ENCODE measurements around the gene PAMR1.

PAMR1 gene

GRCh38 chr11:35414776-35415175 is 110.6 kb downstream of the PAMR1 start:
- H4K20me1 ChIP-seq (ENCODE audit: insufficient read depth, low read length, poor library complexity, severe bottlenecking) = no peaks in the 10 kb centered on the region
- H3K9me2 ChIP-seq (replicated peaks; ENCODE audit: low read depth, low read length) = no peaks in the 10 kb centered on the region
- H3K9me3 ChIP-seq (ENCODE audit: insufficient read depth, low read depth, low read length) = no peaks in the 10 kb centered on the region
- no peaks in the 10 kb centered on the region for H3K79me2 ChIP-seq (ENCODE audit: insufficient read depth, low read length)
- no peak overlapping the region for H3K4me2 ChIP-seq (ENCODE audit: low read depth, low read length, poor library complexity, severe bottlenecking)
- H3K4me3 ChIP-seq (ENCODE audit: low read length, poor library complexity, severe bottlenecking) = no peak overlapping the region
- H3K9ac ChIP-seq (ENCODE audit: low read depth, low read length, poor library complexity, severe bottlenecking) = no peak overlapping the region
- no peaks in the 10 kb centered on the region for H3F3A ChIP-seq (ENCODE audit: low read depth)
- H3K36me3 ChIP-seq (ENCODE audit: insufficient read depth, low read length) = no peaks in the 10 kb centered on the region
- peaks cover 7% of the 10 kb centered on the region for H3K27me3 ChIP-seq (ENCODE audit: insufficient read depth, low read length, poor library complexity, severe bottlenecking)
- H2AFZ ChIP-seq (ENCODE audit: low read length) = no peak overlapping the region
- no peaks in the 10 kb centered on the region for H3K4me1 ChIP-seq (ENCODE audit: insufficient read depth, low read length, poor library complexity, severe bottlenecking)
- no peak for TF ChIP-seq EZH2phosphoT487 (IDR thresholded peaks at IDR 0.05; ENCODE audit: borderline replicate concordance)
- TF ChIP-seq CTCF (conservative IDR thresholded peaks at IDR 0.05; ENCODE audit: low read length) = no peak

DNA sequence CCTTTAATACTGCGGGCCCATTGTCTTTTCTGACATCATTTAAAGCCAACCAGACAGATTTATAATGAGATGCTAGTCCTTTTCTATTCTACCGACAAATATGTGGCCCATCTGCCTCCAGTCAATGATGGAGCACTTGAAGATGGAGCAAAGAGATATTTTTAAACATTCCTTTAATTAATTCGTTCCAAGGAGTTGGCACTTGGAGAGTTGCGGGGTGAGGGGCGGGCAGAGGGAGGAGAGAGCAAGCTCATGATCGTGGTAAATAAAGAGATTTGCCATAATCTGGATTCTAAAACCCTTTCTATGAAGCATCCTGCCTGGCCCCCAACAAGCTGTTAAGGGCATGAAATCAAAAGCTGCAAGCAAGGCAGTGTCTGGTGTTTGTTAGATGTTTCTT is 111.1 kb downstream of the PAMR1 start:
- H3K27me3 ChIP-seq (ENCODE audit: insufficient read depth, low read length, poor library complexity, severe bottlenecking) = peaks cover 7% of the 10 kb centered on the region
- H3F3A ChIP-seq (ENCODE audit: low read depth) = no peaks in the 10 kb centered on the region
- no peak for TF ChIP-seq CTCF (conservative IDR thresholded peaks at IDR 0.05; ENCODE audit: low read length)
- no peak for TF ChIP-seq EZH2phosphoT487 (IDR thresholded peaks at IDR 0.05; ENCODE audit: borderline replicate concordance)
- H3K36me3 ChIP-seq (ENCODE audit: insufficient read depth, low read length) = no peaks in the 10 kb centered on the region
- no peak overlapping the region for H3K9ac ChIP-seq (ENCODE audit: low read depth, low read length, poor library complexity, severe bottlenecking)
- H3K4me3 ChIP-seq (ENCODE audit: low read length, poor library complexity, severe bottlenecking) = no peak overlapping the region
- H3K4me2 ChIP-seq (ENCODE audit: low read depth, low read length, poor library complexity, severe bottlenecking) = no peak overlapping the region
- no peaks in the 10 kb centered on the region for H3K79me2 ChIP-seq (ENCODE audit: insufficient read depth, low read length)
- no peaks in the 10 kb centered on the region for H4K20me1 ChIP-seq (ENCODE audit: insufficient read depth, low read length, poor library complexity, severe bottlenecking)
- no peaks in the 10 kb centered on the region for H3K9me2 ChIP-seq (replicated peaks; ENCODE audit: low read depth, low read length)
- H2AFZ ChIP-seq (ENCODE audit: low read length) = no peak overlapping the region
- H3K4me1 ChIP-seq (ENCODE audit: insufficient read depth, low read length, poor library complexity, severe bottlenecking) = no peaks in the 10 kb centered on the region
- no peaks in the 10 kb centered on the region for H3K9me3 ChIP-seq (ENCODE audit: insufficient read depth, low read depth, low read length)

- H3K79me2 ChIP-seq (ENCODE audit: insufficient read depth, low read length) = no peaks in the 10 kb centered on the region
These were observed 111.8 kb downstream of the PAMR1 start for GRCh38 chr11:35413598-35413997.

More at GRCh38 chr11:35413598-35413997, 111.8 kb downstream of the PAMR1 start:
- peaks cover 7% of the 10 kb centered on the region for H3K27me3 ChIP-seq (ENCODE audit: insufficient read depth, low read length, poor library complexity, severe bottlenecking)
- no peaks in the 10 kb centered on the region for H3K9me3 ChIP-seq (ENCODE audit: insufficient read depth, low read depth, low read length)
- no peaks in the 10 kb centered on the region for H4K20me1 ChIP-seq (ENCODE audit: insufficient read depth, low read length, poor library complexity, severe bottlenecking)
- no peak overlapping the region for H3K9ac ChIP-seq (ENCODE audit: low read depth, low read length, poor library complexity, severe bottlenecking)
- H3K36me3 ChIP-seq (ENCODE audit: insufficient read depth, low read length) = no peaks in the 10 kb centered on the region
- no peaks in the 10 kb centered on the region for H3F3A ChIP-seq (ENCODE audit: low read depth)
- no peak overlapping the region for H3K4me2 ChIP-seq (ENCODE audit: low read depth, low read length, poor library complexity, severe bottlenecking)
- H2AFZ ChIP-seq (ENCODE audit: low read length) = no peak overlapping the region
- H3K9me2 ChIP-seq (replicated peaks; ENCODE audit: low read depth, low read length) = no peaks in the 10 kb centered on the region
- H3K4me3 ChIP-seq (ENCODE audit: low read length, poor library complexity, severe bottlenecking) = no peak overlapping the region
- no peak for TF ChIP-seq CTCF (conservative IDR thresholded peaks at IDR 0.05; ENCODE audit: low read length)
- TF ChIP-seq EZH2phosphoT487 (IDR thresholded peaks at IDR 0.05; ENCODE audit: borderline replicate concordance) = no peak
- no peaks in the 10 kb centered on the region for H3K4me1 ChIP-seq (ENCODE audit: insufficient read depth, low read length, poor library complexity, severe bottlenecking)

Measured in Loucy (cell line).